ENCODE measurements around the gene ACTL6A. TPM values are rescaled to one million over a fixed set of nuclear protein-coding genes. Genes with fewer than 3 reads are reported as not detected.

Gene ACTL6A
- total and polyA plus RNA-seq, 8 donors, result 14.7 to 63.1 (median 43.5) TPM

DNA sequence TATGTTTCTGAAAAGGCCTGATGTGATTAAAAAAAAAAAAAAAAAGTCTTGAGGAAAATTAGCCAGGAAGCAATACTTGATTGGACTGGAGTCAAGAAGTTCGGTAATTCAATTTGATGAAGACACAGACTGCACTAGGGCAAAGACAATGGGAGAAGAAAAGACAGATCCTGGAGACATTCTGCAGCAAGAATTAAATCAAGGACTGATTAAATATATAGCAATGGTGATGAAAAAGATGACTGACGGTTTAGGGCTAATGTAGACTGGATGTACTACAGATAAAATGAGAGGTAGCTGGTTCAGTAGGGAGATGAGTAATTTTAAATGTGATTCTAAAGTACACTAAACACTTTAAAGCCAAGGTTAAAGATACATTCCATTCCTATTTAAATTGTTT is 27.9 kb downstream of the ACTL6A start:
- no peaks in the 10 kb centered on the region for H3K27me3 ChIP-seq
- H3K4me1 ChIP-seq, result no peaks in the 10 kb centered on the region
- peaks cover 52 to 100% (median 100%) of the 10 kb centered on the region in 4 donors for H3K36me3 ChIP-seq
- H3K27ac ChIP-seq, result no peak overlapping the region
- H3K9me3 ChIP-seq, result no peaks in the 10 kb centered on the region
- intact Hi-C loops (cut with DNase I; ENCODE audit: low total_unique reads), result no loop called here
- TF ChIP-seq POLR2A (IDR thresholded peaks at IDR 0.05) (no peak), EP300 (IDR thresholded peaks at IDR 0.05) (no peak), POLR2AphosphoS5 (IDR thresholded peaks at IDR 0.05) (no peak)
- TF ChIP-seq, protein P1, sequence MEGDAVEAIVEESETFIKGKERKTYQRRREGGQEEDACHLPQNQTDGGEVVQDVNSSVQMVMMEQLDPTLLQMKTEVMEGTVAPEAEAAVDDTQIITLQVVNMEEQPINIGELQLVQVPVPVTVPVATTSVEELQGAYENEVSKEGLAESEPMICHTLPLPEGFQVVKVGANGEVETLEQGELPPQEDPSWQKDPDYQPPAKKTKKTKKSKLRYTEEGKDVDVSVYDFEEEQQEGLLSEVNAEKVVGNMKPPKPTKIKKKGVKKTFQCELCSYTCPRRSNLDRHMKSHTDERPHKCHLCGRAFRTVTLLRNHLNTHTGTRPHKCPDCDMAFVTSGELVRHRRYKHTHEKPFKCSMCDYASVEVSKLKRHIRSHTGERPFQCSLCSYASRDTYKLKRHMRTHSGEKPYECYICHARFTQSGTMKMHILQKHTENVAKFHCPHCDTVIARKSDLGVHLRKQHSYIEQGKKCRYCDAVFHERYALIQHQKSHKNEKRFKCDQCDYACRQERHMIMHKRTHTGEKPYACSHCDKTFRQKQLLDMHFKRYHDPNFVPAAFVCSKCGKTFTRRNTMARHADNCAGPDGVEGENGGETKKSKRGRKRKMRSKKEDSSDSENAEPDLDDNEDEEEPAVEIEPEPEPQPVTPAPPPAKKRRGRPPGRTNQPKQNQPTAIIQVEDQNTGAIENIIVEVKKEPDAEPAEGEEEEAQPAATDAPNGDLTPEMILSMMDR (IDR thresholded peaks at IDR 0.05), result no peak
- no peak overlapping the region for H3K4me3 ChIP-seq
- 68 to 81% (median 79%) methylated on average over 2 of the region's 2 CpGs for WGBS, 5 donors
- peak in 1 of 2 donors; percentile 23 for DNase-seq

DNA sequence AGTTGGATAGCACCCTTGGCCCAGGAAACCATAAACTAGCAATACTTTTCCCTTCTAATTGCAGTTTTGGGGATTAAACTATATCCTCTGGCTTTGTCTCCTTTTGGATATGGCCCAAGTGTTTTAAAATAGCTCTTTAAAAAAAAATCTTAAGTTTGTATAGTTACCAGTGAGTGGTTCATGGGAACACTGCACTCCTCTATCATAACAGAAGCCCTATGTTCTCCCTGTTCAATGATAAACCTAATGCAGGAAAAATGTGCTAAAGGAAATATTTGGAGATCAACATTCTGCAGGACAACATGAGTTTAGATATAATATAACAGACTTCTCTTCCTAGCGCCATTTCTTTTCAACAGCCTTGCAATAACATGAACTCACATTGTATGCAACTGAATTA is 28.6 kb downstream of the ACTL6A start:
- TF ChIP-seq POLR2AphosphoS5 (IDR thresholded peaks at IDR 0.05) (no peak), POLR2A (IDR thresholded peaks at IDR 0.05) (no peak), EP300 (IDR thresholded peaks at IDR 0.05) (no peak)
- TF ChIP-seq, protein P1 (IDR thresholded peaks at IDR 0.05), result no peak
- Histone ChIP-seq H3K9me3 (no peaks in the 10 kb centered on the region), H3K4me3 (no peak overlapping the region), H3K27ac (no peak overlapping the region), H3K36me3 (peaks cover 52 to 100% (median 100%) of the 10 kb centered on the region in 4 donors), H3K27me3 (no peaks in the 10 kb centered on the region), H3K4me1 (no peaks in the 10 kb centered on the region)
- DNase-seq, result peak in 1 of 2 donors; percentile 12
- 61 to 84% (median 79%) methylated on average over 1 of the region's 1 CpG for WGBS, 5 donors
- intact Hi-C loops (cut with DNase I; ENCODE audit: low total_unique reads), result no loop called here

DNA sequence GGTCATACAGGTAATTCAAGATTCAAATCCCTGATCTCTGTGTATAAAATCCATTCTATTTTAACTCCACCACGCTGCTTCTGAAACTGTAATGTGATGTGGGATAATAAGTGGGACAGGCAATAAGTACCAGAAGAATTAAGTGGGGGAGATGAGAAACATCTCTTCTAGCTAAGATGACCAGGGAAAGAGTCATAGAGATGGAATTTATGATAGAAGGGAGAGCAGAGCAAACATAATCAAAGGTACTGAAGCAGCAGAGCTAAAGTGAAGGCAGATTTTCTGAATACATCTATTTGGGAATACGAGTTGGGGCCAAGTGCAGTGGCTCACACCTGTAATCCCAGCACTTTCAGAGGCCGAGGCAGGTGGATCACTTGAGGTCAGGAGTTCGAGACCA is 36.8 kb downstream of the ACTL6A start:
- Histone ChIP-seq H3K36me3 (peaks cover 48 to 80% (median 78%) of the 10 kb centered on the region in 4 donors), H3K9me3 (no peaks in the 10 kb centered on the region), H3K4me1 (peaks cover 7 to 16% (median 12%) of the 10 kb centered on the region in 4 donors), H3K4me3 (no peak overlapping the region), H3K27ac (no peak overlapping the region), H3K27me3 (no peaks in the 10 kb centered on the region)
- WGBS, 5 donors, result 89 to 96% (median 90%) methylated on average over 4 of the region's 4 CpGs
- DNase-seq, result no peak
- intact Hi-C loops (cut with DNase I; ENCODE audit: low total_unique reads), result no loop called here
- TF ChIP-seq, protein P1 (IDR thresholded peaks at IDR 0.05), result no peak
- TF ChIP-seq EP300 (IDR thresholded peaks at IDR 0.05) (no peak), POLR2AphosphoS5 (IDR thresholded peaks at IDR 0.05) (no peak), POLR2A (IDR thresholded peaks at IDR 0.05) (no peak)

DNA sequence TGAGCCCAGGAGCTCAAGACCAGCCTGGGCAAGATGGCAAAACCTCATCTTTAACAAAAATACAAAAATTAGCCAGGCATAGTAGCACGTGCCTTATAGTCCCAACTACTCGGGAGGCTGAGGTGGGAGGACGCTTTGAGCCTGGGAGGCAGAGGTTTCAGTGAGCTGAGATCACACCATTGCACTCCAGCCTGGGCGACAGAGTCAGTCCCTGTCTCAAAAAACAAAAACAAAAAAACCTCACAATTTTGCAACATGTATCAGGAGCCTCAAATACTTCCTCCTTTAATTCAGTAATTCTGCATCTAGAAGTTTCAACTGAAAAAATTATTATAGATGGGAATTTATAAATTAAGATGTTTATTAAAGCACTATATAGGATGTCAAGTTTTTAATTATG is 40.6 kb downstream of the ACTL6A start:
- Histone ChIP-seq H3K27ac (no peak overlapping the region), H3K36me3 (peaks cover 20 to 52% (median 45%) of the 10 kb centered on the region in 4 donors)

DNA sequence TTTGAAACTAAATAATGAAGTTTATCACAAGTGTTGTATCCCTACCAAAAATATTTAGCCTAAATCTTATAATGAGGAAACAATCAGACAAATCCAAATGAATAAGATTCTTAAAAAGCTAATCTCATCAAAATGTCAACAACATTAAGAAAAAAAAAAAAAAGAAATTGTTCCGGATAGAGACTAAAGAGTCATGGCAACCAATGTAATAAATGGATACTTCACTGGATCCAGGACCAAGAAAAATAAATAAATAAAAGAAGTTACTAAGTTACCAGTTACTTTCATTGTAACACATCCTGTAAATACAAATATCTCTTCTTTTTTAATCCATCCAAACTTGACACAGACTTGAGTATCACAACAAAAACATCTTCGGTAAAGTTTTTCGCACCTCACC is 41.1 kb downstream of the ACTL6A start:
- peak overlapping the region in 4 of 5 donors; percentile 89 to 95 (median 94) for H3K27ac ChIP-seq
- peaks cover 20 to 47% (median 41%) of the 10 kb centered on the region in 4 donors for H3K36me3 ChIP-seq
- no peaks in the 10 kb centered on the region for H3K27me3 ChIP-seq
- no peaks in the 10 kb centered on the region for H3K9me3 ChIP-seq
- intact Hi-C loops (cut with DNase I; ENCODE audit: low total_unique reads), result no loop called here
- WGBS, 5 donors, result 0 to 4% (median 2%) methylated on average over 3 of the region's 3 CpGs
- peak overlapping the region; percentile 67 to 91 (median 76) for H3K4me3 ChIP-seq
- TF ChIP-seq POLR2A (IDR thresholded peaks at IDR 0.05), result no peak
- TF ChIP-seq POLR2AphosphoS5 (IDR thresholded peaks at IDR 0.05), result no peak
- TF ChIP-seq, protein P1 (IDR thresholded peaks at IDR 0.05), result no peak
- H3K4me1 ChIP-seq, result peaks cover 16 to 53% (median 34%) of the 10 kb centered on the region in 4 donors
- no peak for DNase-seq

More for the DNA sequence above, 40.6 kb downstream of the ACTL6A start:
- WGBS, 5 donors, result 66 to 80% (median 78%) methylated on average over 4 of the region's 4 CpGs
- no peaks in the 10 kb centered on the region for H3K27me3 ChIP-seq
- peak overlapping the region in 2 of 4 donors; percentile 67 to 72 for H3K4me3 ChIP-seq
- no peaks in the 10 kb centered on the region for H3K9me3 ChIP-seq
- H3K4me1 ChIP-seq, result peaks cover 16 to 48% (median 32%) of the 10 kb centered on the region in 4 donors
- no peak for TF ChIP-seq POLR2AphosphoS5 (IDR thresholded peaks at IDR 0.05)
- intact Hi-C loops (cut with DNase I; ENCODE audit: low total_unique reads), result no loop called here
- DNase-seq, result no peak
